ENCODE results near the gene HIC2. TPM values are rescaled to one million over a fixed set of nuclear protein-coding genes. Genes with fewer than 3 reads are reported as not detected.
"Not testable (repeated sequence)": the region's sequence is repeated elsewhere in the genome, so short reads cannot be mapped to it uniquely, and the experiment has no call there.

Gene HIC2
- total RNA-seq, 1 donor from 2014 or later = 23.5 TPM

GRCh38 chr22:21450858-21451353 lies 33.7 kb downstream of the HIC2 start:
- Mint-ChIP-seq H3K9me3 (ENCODE audit: unreplicated experiment) (no peaks in the 10 kb centered on the region), H3K27me3 (ENCODE audit: unreplicated experiment) (peaks cover 6% of the 10 kb centered on the region), H3K36me3 (ENCODE audit: low read depth, unreplicated experiment) (peaks cover 4% of the 10 kb centered on the region), H3K4me3 (ENCODE audit: unreplicated experiment) (no peak overlapping the region), H3K27ac (ENCODE audit: unreplicated experiment) (no peak overlapping the region), H3K4me1 (ENCODE audit: unreplicated experiment) (peaks cover 3% of the 10 kb centered on the region)
- DNase-seq (ENCODE audit: low spot score) = peak; percentile 2
- TF ChIP-seq CTCF (IDR thresholded peaks at IDR 0.05; ENCODE audit: unreplicated experiment) = no peak

- Mint-ChIP-seq H3K4me3 (ENCODE audit: unreplicated experiment) (no peak overlapping the region), H3K9me3 (ENCODE audit: unreplicated experiment) (no peaks in the 10 kb centered on the region), H3K27me3 (ENCODE audit: unreplicated experiment) (peaks cover 6% of the 10 kb centered on the region), H3K36me3 (ENCODE audit: low read depth, unreplicated experiment) (peaks cover 4% of the 10 kb centered on the region), H3K4me1 (ENCODE audit: unreplicated experiment) (peaks cover 3% of the 10 kb centered on the region), H3K27ac (ENCODE audit: unreplicated experiment) (no peak overlapping the region)
- TF ChIP-seq CTCF (IDR thresholded peaks at IDR 0.05; ENCODE audit: unreplicated experiment) = no peak
- DNase-seq (ENCODE audit: low spot score) = peak; percentile 2
These were observed 34.7 kb downstream of the HIC2 start for GRCh38 chr22:21451545-21452520.

GRCh38 chr22:21452666-21453065 lies 35.5 kb downstream of the HIC2 start:
- peak; percentile 1 for DNase-seq (ENCODE audit: low spot score)
- H3K4me3 Mint-ChIP-seq (ENCODE audit: unreplicated experiment); H3K36me3 Mint-ChIP-seq (ENCODE audit: low read depth, unreplicated experiment); H3K27ac Mint-ChIP-seq (ENCODE audit: unreplicated experiment); H3K27me3 Mint-ChIP-seq (ENCODE audit: unreplicated experiment); H3K4me1 Mint-ChIP-seq (ENCODE audit: unreplicated experiment); H3K9me3 Mint-ChIP-seq (ENCODE audit: unreplicated experiment): not testable (repeated sequence)

GRCh38 chr22:21454998-21455333 lies 37.8 kb downstream of the HIC2 start:
- not testable (repeated sequence) for H3K27ac Mint-ChIP-seq (ENCODE audit: unreplicated experiment); H3K4me1 Mint-ChIP-seq (ENCODE audit: unreplicated experiment); H3K36me3 Mint-ChIP-seq (ENCODE audit: low read depth, unreplicated experiment); H3K27me3 Mint-ChIP-seq (ENCODE audit: unreplicated experiment); DNase-seq (ENCODE audit: low spot score); H3K4me3 Mint-ChIP-seq (ENCODE audit: unreplicated experiment); H3K9me3 Mint-ChIP-seq (ENCODE audit: unreplicated experiment)

GRCh38 chr22:21455334-21456089 lies 38.3 kb downstream of the HIC2 start:
- TF ChIP-seq CTCF (IDR thresholded peaks at IDR 0.05; ENCODE audit: unreplicated experiment) = no peak
- Mint-ChIP-seq H3K4me3 (ENCODE audit: unreplicated experiment) (peak overlapping the region; percentile 67), H3K36me3 (ENCODE audit: low read depth, unreplicated experiment) (no peaks in the 10 kb centered on the region), H3K27me3 (ENCODE audit: unreplicated experiment) (peaks cover 5% of the 10 kb centered on the region), H3K9me3 (ENCODE audit: unreplicated experiment) (no peaks in the 10 kb centered on the region), H3K4me1 (ENCODE audit: unreplicated experiment) (peaks cover 3% of the 10 kb centered on the region), H3K27ac (ENCODE audit: unreplicated experiment) (no peak overlapping the region)
- DNase-seq (ENCODE audit: low spot score) = no peak

All from endothelial cell (in vitro differentiated cells).